Left cardiac atrium (tissue), 4 donors: ENCODE results near the gene TSPAN18. TPM values are rescaled to one million over a fixed set of nuclear protein-coding genes. Genes with fewer than 3 reads are reported as not detected.

Source experiments
- ATAC-seq, 2 donors: fragments of 200-7000 bp; cut with Tn5 transposase; one replicate each; pipeline ENCODE4 v1.9.1; 2020; ENCODE audit warnings: mild to moderate bottlenecking in 2 of 2, moderate library complexity in 2 of 2
- DNase-seq: peaks from one replicate; pipeline ENCODE4 v3.0.0-alpha.2; 2020
- intact Hi-C, 2 donors: fragments of 100-400 bp; cut with DNase I; formaldehyde crosslinking; loops; one replicate each; pipeline versions ENCODE4 v1.14.1 to v1.15.1; 2022 to 2023
- total RNA-seq, 2 donors: library from RNA; stranded (reverse); fragmentation: NEBNext Ultra II Directional; extraction: Animal tissue kit (Norgen Biotek cat#: 25700); gene quantifications; one replicate each; pipeline ENCODE4 v1.2.1, GENCODE V29; 2021
- donor health status: DM: no; HTN: yes; CAD: no.
- donor health status: DM: no; HTN: yes; CAD: no; lungs with severe emphysema.
- donor health status: DM: yes; HTN: yes; CAD: no.
- donor health status: Dilated cardiomyopathy.

The TSPAN18 gene
- total RNA-seq, 2 donors from 2014 or later = 152 to 166 TPM

- DNase-seq = no peak
- intact Hi-C loops = no loop called here
- ATAC-seq = no peak
These were observed 220.4 kb downstream of the TSPAN18 start for GRCh38 chr11:44947114-44947513.

- ATAC-seq = no peak
- DNase-seq = no peak
- intact Hi-C loops = no loop called here
These were observed 221.4 kb downstream of the TSPAN18 start for GRCh38 chr11:44948155-44948554.

- DNase-seq (no peak), ATAC-seq (peak; percentile 34 to 37)
- intact Hi-C loops = loop anchor here in 1 of 2 donors (5.0 kb wide), 1 partner anchor 43 kb away; no protein-coding TSS in a partner anchor
These were observed 222.6 kb downstream of the TSPAN18 start for GRCh38 chr11:44949160-44950030.

- ATAC-seq (peak; percentile 5 to 36), DNase-seq (peak; percentile 50)
- intact Hi-C loops = loop anchor here in 1 of 2 donors (5.0 kb wide), 1 partner anchor 42 kb away; no protein-coding TSS in a partner anchor
These were observed 223.4 kb downstream of the TSPAN18 start for GRCh38 chr11:44950031-44950624.

- ATAC-seq = peak; percentile 81 to 85
- intact Hi-C loops = loop anchor here in 1 of 2 donors (5.0 kb wide), 1 partner anchor 41 kb away; no protein-coding TSS in a partner anchor
These were observed 224.1 kb downstream of the TSPAN18 start, which contains the start of gene TP53I11 for GRCh38 chr11:44950625-44951476. Gene TP53I11 (minus strand): TSS chr11:44950883. CDS start chr11:44938335, 12,548 bp downstream.

GRCh38 chr11:44952082-44952481 lies 225.3 kb downstream of the TSPAN18 start:
- intact Hi-C loops = loop anchor here in 1 of 2 donors (5.0 kb wide), 1 partner anchor 40 kb away; no protein-coding TSS in a partner anchor
- no peak for ATAC-seq

More at GRCh38 chr11:44950625-44951476, 224.1 kb downstream of the TSPAN18 start, which contains the start of gene TP53I11:
- DNase-seq = peak; percentile 88

GRCh38 chr11:44952500-44953260 lies 225.9 kb downstream of the TSPAN18 start:
- intact Hi-C loops = loop anchor here in 1 of 2 donors (5.0 kb wide), 1 partner anchor 40 kb away; no protein-coding TSS in a partner anchor
- ATAC-seq (peak; percentile 4 to 13), DNase-seq (no peak)

More at GRCh38 chr11:44952082-44952481, 225.3 kb downstream of the TSPAN18 start:
- no peak for DNase-seq

- ATAC-seq = no peak
- intact Hi-C loops = loop anchor here in 1 of 2 donors (5.0 kb wide), 1 partner anchor 38 kb away; no protein-coding TSS in a partner anchor
- no peak for DNase-seq
These were observed 227.5 kb downstream of the TSPAN18 start for GRCh38 chr11:44954051-44954906.

GRCh38 chr11:44955015-44955738 lies 228.4 kb downstream of the TSPAN18 start:
- ATAC-seq (peak; percentile 6 to 68), DNase-seq (peak; percentile 77)
- intact Hi-C loops = no loop called here

- intact Hi-C loops = no loop called here
- no peak for DNase-seq
These were observed 230.3 kb downstream of the TSPAN18 start for GRCh38 chr11:44957040-44957515.

GRCh38 chr11:44957776-44958564 lies 231.2 kb downstream of the TSPAN18 start:
- ATAC-seq = no peak
- no peak for DNase-seq
- intact Hi-C loops = no loop called here

More at GRCh38 chr11:44957040-44957515, 230.3 kb downstream of the TSPAN18 start:
- ATAC-seq = no peak

- no peak for ATAC-seq
- intact Hi-C loops = no loop called here
These were observed 232.3 kb downstream of the TSPAN18 start for GRCh38 chr11:44959064-44959463.

GRCh38 chr11:44960200-44960845 lies 233.6 kb downstream of the TSPAN18 start:
- intact Hi-C loops = no loop called here
- DNase-seq (no peak), ATAC-seq (no peak)

More at GRCh38 chr11:44959064-44959463, 232.3 kb downstream of the TSPAN18 start:
- DNase-seq = no peak

- DNase-seq = no peak
These were observed 235.7 kb downstream of the TSPAN18 start for GRCh38 chr11:44962464-44962863.

GRCh38 chr11:44963136-44963535 lies 236.4 kb downstream of the TSPAN18 start:
- no peak for ATAC-seq
- intact Hi-C loops = no loop called here
- no peak for DNase-seq

More at GRCh38 chr11:44962464-44962863, 235.7 kb downstream of the TSPAN18 start:
- no peak for ATAC-seq
- intact Hi-C loops = no loop called here
